ENCODE results near the gene NAT8L. TPM values are rescaled to one million over a fixed set of nuclear protein-coding genes. Genes with fewer than 3 reads are reported as not detected.

NAT8L gene
- total and polyA plus RNA-seq, 8 donors, result 0.23 to 7.3 (median 4.5) TPM

GRCh38 chr4:2049381-2049780 lies 9.7 kb upstream of the NAT8L start:
- no peak for TF ChIP-seq CTCF (IDR thresholded peaks at IDR 0.05)
- no peaks in the 10 kb centered on the region for H3K9me3 ChIP-seq
- DNase-seq (no peak), ATAC-seq (no peak)
- intact Hi-C loops (cut with DNase I), result no loop called here
- no peak overlapping the region for H3K4me3 ChIP-seq
- H3K27ac ChIP-seq, result no peak overlapping the region
- peaks cover 16 to 93% of the 10 kb centered on the region in 2 donors for H3K27me3 ChIP-seq
- no peaks in the 10 kb centered on the region for H3K4me1 ChIP-seq
- H3K36me3 ChIP-seq, result no peaks in the 10 kb centered on the region

- no peaks in the 10 kb centered on the region for H3K36me3 ChIP-seq
- H3K27me3 ChIP-seq, result peaks cover 16 to 93% of the 10 kb centered on the region in 2 donors
- TF ChIP-seq CTCF (IDR thresholded peaks at IDR 0.05), result no peak
- no peaks in the 10 kb centered on the region for H3K9me3 ChIP-seq
- H3K4me3 ChIP-seq, result no peak overlapping the region
- DNase-seq (peak in 1 of 4 donors; percentile 37), ATAC-seq (no peak)
- no peak overlapping the region for H3K27ac ChIP-seq
- no peaks in the 10 kb centered on the region for H3K4me1 ChIP-seq
- intact Hi-C loops (cut with DNase I), result no loop called here
Observed at GRCh38 chr4:2049811-2050210, 9.3 kb upstream of the NAT8L start.

GRCh38 chr4:2051086-2051485 lies 8.0 kb upstream of the NAT8L start:
- no peak for TF ChIP-seq CTCF (IDR thresholded peaks at IDR 0.05)
- intact Hi-C loops (cut with DNase I), result no loop called here
- no peak for ATAC-seq

GRCh38 chr4:2054217-2054616 lies 4.9 kb upstream of the NAT8L start:
- DNase-seq (no peak), ATAC-seq (no peak)
- no peak for TF ChIP-seq CTCF (IDR thresholded peaks at IDR 0.05)
- Histone ChIP-seq H3K27ac (no peak overlapping the region), H3K4me3 (no peak overlapping the region), H3K4me1 (peaks cover 0 to 7% of the 10 kb centered on the region in 2 donors), H3K27me3 (peaks cover 33 to 92% of the 10 kb centered on the region in 2 donors), H3K36me3 (no peaks in the 10 kb centered on the region), H3K9me3 (no peaks in the 10 kb centered on the region)
- intact Hi-C loops (cut with DNase I), result no loop called here

More at GRCh38 chr4:2051086-2051485, 8.0 kb upstream of the NAT8L start:
- no peaks in the 10 kb centered on the region for H3K36me3 ChIP-seq
- no peak overlapping the region for H3K27ac ChIP-seq
- H3K9me3 ChIP-seq, result no peaks in the 10 kb centered on the region
- no peaks in the 10 kb centered on the region for H3K4me1 ChIP-seq
- DNase-seq, result peak in 1 of 4 donors; percentile 29
- peaks cover 16 to 95% of the 10 kb centered on the region in 2 donors for H3K27me3 ChIP-seq
- no peak overlapping the region for H3K4me3 ChIP-seq

GRCh38 chr4:2057382-2058065 lies 1.6 kb upstream of the NAT8L start:
- no peak for TF ChIP-seq CTCF (IDR thresholded peaks at IDR 0.05)
- intact Hi-C loops (cut with DNase I), result no loop called here
- Histone ChIP-seq H3K4me1 (peaks cover 3 to 10% of the 10 kb centered on the region in 2 donors), H3K9me3 (no peaks in the 10 kb centered on the region), H3K27me3 (peaks cover 43 to 93% of the 10 kb centered on the region in 2 donors), H3K4me3 (no peak overlapping the region), H3K36me3 (no peaks in the 10 kb centered on the region), H3K27ac (no peak overlapping the region)
- ATAC-seq (no peak), DNase-seq (peak in 1 of 4 donors; percentile 40)

Data from left lung (tissue), 10 donors.